SK-N-SH treated with all-trans-retinoic acid at 6 μM for 48 hours (cell line): ENCODE measurements around the gene RAB31.

Experiments
- ARNTL ChIP-seq: fragments of 450-650 bp; formaldehyde crosslinking; IDR thresholded peaks from 2 replicates; pipeline ENCODE4 v1.5.0; 2020; ENCODE audit warnings: low read depth, mild to moderate bottlenecking, moderate library complexity, borderline replicate concordance
- OSR1 ChIP-seq: fragments of 250-450 bp; sonication (Bioruptor Pico); IDR thresholded peaks from 2 replicates; pipeline ENCODE4 v1.8.0; 2022; ENCODE audit warnings: moderate library complexity, mild to moderate bottlenecking, inconsistent platforms
- POU6F1 ChIP-seq: fragments of 250-450 bp; sonication (Bioruptor Pico); IDR thresholded peaks from 2 replicates; pipeline ENCODE4 v1.8.0; 2021; ENCODE audit warnings: low read depth, mild to moderate bottlenecking, moderate library complexity, borderline replicate concordance
- TCF4 ChIP-seq: fragments of 250-450 bp; sonication (Bioruptor Pico); IDR thresholded peaks from 2 replicates; pipeline ENCODE4 v1.8.0; 2021; ENCODE audit warnings: mild to moderate bottlenecking, moderate library complexity, borderline replicate concordance
- TOX ChIP-seq: fragments of 250-450 bp; sonication (Bioruptor Pico); IDR thresholded peaks from 2 replicates; pipeline ENCODE4 v1.8.0; 2021; ENCODE audit warnings: mild to moderate bottlenecking, moderate library complexity, borderline replicate concordance
- ZC3H10 ChIP-seq: fragments of 250-450 bp; sonication (Bioruptor Pico); IDR thresholded peaks from 2 replicates; pipeline ENCODE4 v1.5.1; 2021; ENCODE audit warnings: mild to moderate bottlenecking, moderate library complexity
- ZFP3 ChIP-seq: fragments of 250-450 bp; sonication (Bioruptor Pico); IDR thresholded peaks from 2 replicates; pipeline ENCODE4 v1.5.0; 2020; ENCODE audit warnings: mild to moderate bottlenecking, moderate library complexity
- ZFP30 ChIP-seq: fragments of 450-650 bp; formaldehyde crosslinking; IDR thresholded peaks from 2 replicates; pipeline ENCODE4 v1.5.0; 2022; ENCODE audit warnings: mild to moderate bottlenecking, moderate library complexity
- ZNF70 ChIP-seq: fragments of 450-650 bp; formaldehyde crosslinking; IDR thresholded peaks from 2 replicates; pipeline ENCODE4 v1.5.0; 2020; ENCODE audit warnings: mild to moderate bottlenecking, moderate library complexity
- TF ChIP-seq, protein P1 (sequence below): fragments of 250-450 bp; sonication (Bioruptor Pico); IDR thresholded peaks from 2 replicates; pipeline ENCODE4 v1.5.1; 2020; ENCODE audit warnings: low read depth, mild to moderate bottlenecking, moderate library complexity

GRCh38 chr18:9790261-9790660 lies 82.2 kb downstream of the RAB31 start:
- TF ChIP-seq ARNTL (CRISPR knock-in tag) (no peak), ZNF70 (CRISPR knock-in tag) (no peak), TCF4 (no peak), POU6F1 (CRISPR knock-in tag) (no peak), OSR1 (no peak), TOX (no peak), ZC3H10 (CRISPR knock-in tag) (no peak), ZFP3 (no peak), ZFP30 (CRISPR knock-in tag) (no peak)
- TF ChIP-seq, protein P1, sequence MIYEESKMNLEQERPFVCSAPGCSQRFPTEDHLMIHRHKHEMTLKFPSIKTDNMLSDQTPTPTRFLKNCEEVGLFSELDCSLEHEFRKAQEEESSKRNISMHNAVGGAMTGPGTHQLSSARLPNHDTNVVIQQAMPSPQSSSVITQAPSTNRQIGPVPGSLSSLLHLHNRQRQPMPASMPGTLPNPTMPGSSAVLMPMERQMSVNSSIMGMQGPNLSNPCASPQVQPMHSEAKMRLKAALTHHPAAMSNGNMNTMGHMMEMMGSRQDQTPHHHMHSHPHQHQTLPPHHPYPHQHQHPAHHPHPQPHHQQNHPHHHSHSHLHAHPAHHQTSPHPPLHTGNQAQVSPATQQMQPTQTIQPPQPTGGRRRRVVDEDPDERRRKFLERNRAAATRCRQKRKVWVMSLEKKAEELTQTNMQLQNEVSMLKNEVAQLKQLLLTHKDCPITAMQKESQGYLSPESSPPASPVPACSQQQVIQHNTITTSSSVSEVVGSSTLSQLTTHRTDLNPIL (CRISPR knock-in tag): no peak
